ENCODE results near the gene KLHL36.

KLHL36 gene

DNA sequence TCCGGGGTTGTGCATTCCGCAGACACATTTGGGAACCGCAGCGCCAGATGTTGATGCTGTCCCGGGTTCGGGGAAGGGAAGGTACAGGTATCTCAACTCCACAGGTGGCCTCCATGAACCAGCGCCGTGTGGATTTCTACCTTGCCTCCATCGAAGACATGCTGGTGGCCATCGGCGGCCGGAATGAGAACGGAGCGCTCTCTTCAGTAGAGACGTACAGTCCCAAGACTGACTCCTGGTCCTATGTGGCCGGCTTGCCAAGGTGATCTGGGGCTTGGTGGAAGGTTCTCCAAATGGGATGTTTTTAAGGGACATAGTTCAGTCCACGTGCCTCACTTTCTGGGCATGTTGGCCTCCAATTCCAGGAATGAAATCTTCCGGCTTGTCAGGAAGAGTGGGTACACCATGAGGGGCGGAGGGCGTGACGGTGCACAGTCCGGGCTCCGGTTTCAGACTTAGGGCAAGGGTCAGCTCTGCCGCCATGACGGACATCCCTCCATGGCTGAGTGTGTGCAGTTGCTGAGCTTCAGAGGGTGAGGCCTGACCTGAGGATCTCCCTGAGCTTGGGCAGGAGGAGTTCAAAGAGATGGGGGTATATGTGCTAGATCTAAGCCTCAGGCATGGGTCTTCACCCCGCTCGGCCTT, 11.5 kb downstream of the KLHL36 start:
- Histone ChIP-seq H3K27ac (ENCODE audit: low read depth, low read length) (no peak overlapping the region), H3K79me2 (ENCODE audit: control insufficient read depth, insufficient read depth, low read length, unreplicated experiment) (no peaks in the 10 kb centered on the region), H3K4me3 (ENCODE audit: low read depth, low read length) (no peak overlapping the region), H3K36me3 (ENCODE audit: insufficient read depth, low read length) (peaks cover 9% of the 10 kb centered on the region; the same call in 1 of the 2 replicates), H2AFZ (ENCODE audit: low read length, unreplicated experiment) (no peak overlapping the region), H3K4me1 (ENCODE audit: control insufficient read depth, insufficient read depth, low read length, unreplicated experiment) (peaks cover 3% of the 10 kb centered on the region), H3K27me3 (ENCODE audit: insufficient read depth, low read length) (no peaks in the 10 kb centered on the region)

DNA sequence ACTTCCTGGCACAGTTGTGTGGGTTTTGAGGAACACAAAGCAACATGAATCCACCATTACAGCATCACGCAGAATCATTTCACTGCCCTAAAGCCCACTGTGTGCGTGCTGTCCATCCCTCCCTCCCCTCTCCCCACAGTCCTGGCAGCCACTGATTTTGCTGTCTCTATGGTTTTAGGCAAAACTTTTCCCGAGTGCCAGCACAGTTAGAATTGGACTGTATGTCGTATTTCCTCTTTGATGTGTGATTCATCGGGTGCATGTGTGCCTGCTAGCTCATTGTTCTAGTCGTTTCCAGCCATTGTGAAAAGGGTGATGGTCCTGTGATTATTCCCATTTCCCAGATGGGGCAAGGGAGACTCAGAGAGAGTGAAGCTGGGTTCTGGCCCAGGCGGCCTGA, 12.7 kb downstream of the KLHL36 start:
- Histone ChIP-seq H3K27ac (ENCODE audit: low read depth, low read length) (no peak overlapping the region), H3K4me3 (ENCODE audit: low read depth, low read length) (no peak overlapping the region), H3K4me1 (ENCODE audit: control insufficient read depth, insufficient read depth, low read length, unreplicated experiment) (peaks cover 3% of the 10 kb centered on the region)

DNA sequence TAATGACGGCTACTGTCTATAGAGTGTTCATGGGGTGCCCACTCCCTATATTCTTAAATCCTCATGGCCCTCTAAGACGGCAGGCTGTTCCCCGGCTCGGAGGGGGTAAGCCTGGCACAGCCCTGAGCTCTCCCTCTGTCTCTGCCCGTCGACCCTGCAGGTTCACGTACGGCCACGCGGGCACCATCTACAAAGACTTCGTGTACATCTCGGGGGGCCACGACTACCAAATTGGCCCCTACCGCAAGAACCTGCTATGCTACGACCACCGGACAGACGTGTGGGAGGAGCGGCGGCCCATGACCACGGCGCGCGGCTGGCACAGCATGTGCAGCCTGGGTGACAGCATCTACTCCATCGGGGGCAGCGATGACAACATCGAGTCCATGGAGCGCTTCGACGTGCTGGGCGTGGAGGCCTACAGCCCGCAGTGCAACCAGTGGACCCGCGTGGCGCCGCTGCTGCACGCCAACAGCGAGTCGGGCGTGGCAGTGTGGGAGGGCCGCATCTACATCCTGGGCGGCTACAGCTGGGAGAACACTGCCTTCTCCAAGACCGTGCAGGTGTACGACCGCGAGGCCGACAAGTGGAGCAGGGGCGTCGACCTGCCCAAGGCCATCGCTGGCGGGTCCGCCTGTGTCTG, 13.2 kb downstream of the KLHL36 start:
- no peak overlapping the region for H2AFZ ChIP-seq (ENCODE audit: low read length, unreplicated experiment)
- peaks cover 3% of the 10 kb centered on the region for H3K4me1 ChIP-seq (ENCODE audit: control insufficient read depth, insufficient read depth, low read length, unreplicated experiment)
- no peak overlapping the region for H3K27ac ChIP-seq (ENCODE audit: low read depth, low read length)
- no peak overlapping the region for H3K4me3 ChIP-seq (ENCODE audit: low read depth, low read length)
- H3K36me3 ChIP-seq (ENCODE audit: insufficient read depth, low read length), result peaks cover 9% of the 10 kb centered on the region; the same call in 1 of the 2 replicates
- no peaks in the 10 kb centered on the region for H3K79me2 ChIP-seq (ENCODE audit: control insufficient read depth, insufficient read depth, low read length, unreplicated experiment)
- H3K27me3 ChIP-seq (ENCODE audit: insufficient read depth, low read length), result no peaks in the 10 kb centered on the region

More for the DNA sequence above, 12.7 kb downstream of the KLHL36 start:
- no peak overlapping the region for H2AFZ ChIP-seq (ENCODE audit: low read length, unreplicated experiment)
- no peaks in the 10 kb centered on the region for H3K79me2 ChIP-seq (ENCODE audit: control insufficient read depth, insufficient read depth, low read length, unreplicated experiment)
- peaks cover 9% of the 10 kb centered on the region; the same call in 1 of the 2 replicates for H3K36me3 ChIP-seq (ENCODE audit: insufficient read depth, low read length)
- H3K27me3 ChIP-seq (ENCODE audit: insufficient read depth, low read length), result no peaks in the 10 kb centered on the region

DNA sequence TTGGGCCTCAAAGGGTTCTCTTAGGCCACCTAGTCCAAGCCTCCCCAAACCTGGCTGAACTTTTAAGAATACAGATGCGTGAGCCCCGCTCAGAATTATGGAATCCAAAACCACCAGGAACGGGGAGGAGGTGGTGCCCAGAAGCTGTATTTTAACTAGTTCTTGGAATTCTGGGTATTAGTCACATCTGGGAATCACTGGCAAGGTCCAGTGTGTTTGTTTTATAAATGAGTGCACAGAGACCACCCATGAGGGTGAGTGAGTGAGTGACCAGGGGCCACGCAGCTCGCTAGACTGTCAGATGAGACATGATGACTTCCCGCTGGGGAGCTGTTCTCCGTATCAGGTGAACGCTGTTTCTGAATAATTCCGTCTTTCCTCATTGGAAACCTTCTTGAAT, 14.2 kb downstream of the KLHL36 start:
- H3K36me3 ChIP-seq (ENCODE audit: insufficient read depth, low read length), result peaks cover 7% of the 10 kb centered on the region; the same call in 1 of the 2 replicates
- no peaks in the 10 kb centered on the region for H3K79me2 ChIP-seq (ENCODE audit: control insufficient read depth, insufficient read depth, low read length, unreplicated experiment)
- H3K27ac ChIP-seq (ENCODE audit: low read depth, low read length), result no peak overlapping the region

DNA sequence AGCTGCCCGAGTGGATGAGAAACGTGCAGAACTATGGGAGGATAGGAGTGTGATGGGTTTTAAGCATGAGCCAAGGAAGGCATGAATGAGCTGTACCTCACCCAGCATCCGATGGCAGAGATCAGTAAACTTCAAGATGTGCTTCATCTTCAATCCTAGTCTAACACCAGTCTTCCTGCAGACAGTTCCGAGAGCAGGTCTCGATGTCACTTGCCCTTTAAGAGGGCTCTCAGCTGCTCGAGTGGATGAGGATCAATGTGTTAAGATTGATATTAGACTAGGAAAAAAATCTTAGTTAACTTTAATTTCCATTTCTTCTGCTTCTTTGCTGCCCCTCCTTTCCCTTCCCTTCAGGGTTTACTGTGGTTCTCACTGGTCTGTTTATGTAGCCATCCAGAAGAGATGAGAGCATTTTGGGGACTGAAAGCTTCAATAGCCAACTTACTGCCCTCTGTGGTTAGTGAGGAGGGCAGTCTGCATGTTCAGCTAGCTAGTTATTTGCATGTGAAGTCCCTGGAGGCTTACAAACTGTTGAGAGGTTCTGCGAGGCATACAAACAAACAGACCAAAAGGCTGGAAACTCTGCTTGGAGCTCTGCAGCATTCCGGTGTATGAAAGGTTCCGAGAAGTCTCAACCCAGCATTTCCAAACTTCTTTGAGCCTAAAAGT, 15.3 kb downstream of the KLHL36 start:
- H3K27ac ChIP-seq (ENCODE audit: low read depth, low read length), result no peak overlapping the region
- H2AFZ ChIP-seq (ENCODE audit: low read length, unreplicated experiment), result no peak overlapping the region
- H3K36me3 ChIP-seq (ENCODE audit: insufficient read depth, low read length), result peaks cover 5% of the 10 kb centered on the region; the same call in 1 of the 2 replicates
- no peak overlapping the region for H3K4me3 ChIP-seq (ENCODE audit: low read depth, low read length)
- H3K27me3 ChIP-seq (ENCODE audit: insufficient read depth, low read length), result no peaks in the 10 kb centered on the region
- peaks cover 3% of the 10 kb centered on the region for H3K4me1 ChIP-seq (ENCODE audit: control insufficient read depth, insufficient read depth, low read length, unreplicated experiment)
- H3K79me2 ChIP-seq (ENCODE audit: control insufficient read depth, insufficient read depth, low read length, unreplicated experiment), result no peaks in the 10 kb centered on the region

More for the DNA sequence above, 14.2 kb downstream of the KLHL36 start:
- peaks cover 3% of the 10 kb centered on the region for H3K4me1 ChIP-seq (ENCODE audit: control insufficient read depth, insufficient read depth, low read length, unreplicated experiment)
- H3K27me3 ChIP-seq (ENCODE audit: insufficient read depth, low read length), result no peaks in the 10 kb centered on the region
- no peak overlapping the region for H3K4me3 ChIP-seq (ENCODE audit: low read depth, low read length)
- H2AFZ ChIP-seq (ENCODE audit: low read length, unreplicated experiment), result no peak overlapping the region

DNA sequence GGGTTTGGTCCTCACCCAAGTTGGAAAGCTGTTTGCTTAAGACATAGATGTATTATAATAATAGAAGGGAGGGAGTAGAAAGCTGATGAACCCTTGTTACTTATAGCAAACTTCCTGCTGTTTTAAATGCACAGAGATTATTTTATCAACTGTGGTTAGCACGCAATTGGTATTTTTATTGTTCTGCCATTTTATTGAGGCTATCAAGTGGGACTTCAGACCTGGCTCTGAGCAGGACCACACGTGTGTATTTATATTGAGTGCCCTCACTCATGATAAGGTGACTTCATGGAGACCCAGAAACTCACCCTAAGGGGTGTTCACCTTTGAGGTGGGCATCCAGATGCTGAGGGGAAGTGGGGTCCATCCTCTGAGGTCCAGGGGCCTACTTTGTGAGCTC, 17.0 kb downstream of the KLHL36 start:
- Histone ChIP-seq H3K4me1 (ENCODE audit: control insufficient read depth, insufficient read depth, low read length, unreplicated experiment) (peaks cover 3% of the 10 kb centered on the region), H3K36me3 (ENCODE audit: insufficient read depth, low read length) (peaks cover 5% of the 10 kb centered on the region; the same call in 1 of the 2 replicates), H3K79me2 (ENCODE audit: control insufficient read depth, insufficient read depth, low read length, unreplicated experiment) (no peaks in the 10 kb centered on the region), H2AFZ (ENCODE audit: low read length, unreplicated experiment) (no peak overlapping the region), H3K27ac (ENCODE audit: low read depth, low read length) (no peak overlapping the region), H3K4me3 (ENCODE audit: low read depth, low read length) (no peak overlapping the region), H3K27me3 (ENCODE audit: insufficient read depth, low read length) (no peaks in the 10 kb centered on the region)

DNA sequence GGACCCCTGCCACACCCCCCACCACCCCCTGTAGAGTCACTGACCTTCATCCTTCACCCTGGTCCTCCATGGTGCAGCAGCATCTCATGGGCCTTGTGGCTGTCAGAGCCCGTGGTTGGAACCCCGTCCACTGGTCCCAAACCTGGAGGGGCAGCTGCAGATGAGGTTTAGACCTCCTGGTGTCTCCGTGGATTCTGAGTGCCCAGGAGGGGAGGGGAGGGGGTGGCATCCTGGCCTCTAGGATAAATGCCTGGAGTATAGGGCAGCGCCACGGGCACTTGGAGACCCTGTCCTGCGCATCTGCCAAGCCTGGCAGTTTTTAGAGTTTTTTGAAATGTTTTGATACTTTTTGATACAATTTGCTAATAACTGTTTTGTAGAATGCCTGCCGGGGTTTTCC, 17.5 kb downstream of the KLHL36 start:
- H3K27me3 ChIP-seq (ENCODE audit: insufficient read depth, low read length), result no peaks in the 10 kb centered on the region
- peaks cover 2% of the 10 kb centered on the region for H3K4me1 ChIP-seq (ENCODE audit: control insufficient read depth, insufficient read depth, low read length, unreplicated experiment)
- peaks cover 5% of the 10 kb centered on the region; the same call in 1 of the 2 replicates for H3K36me3 ChIP-seq (ENCODE audit: insufficient read depth, low read length)

DNA sequence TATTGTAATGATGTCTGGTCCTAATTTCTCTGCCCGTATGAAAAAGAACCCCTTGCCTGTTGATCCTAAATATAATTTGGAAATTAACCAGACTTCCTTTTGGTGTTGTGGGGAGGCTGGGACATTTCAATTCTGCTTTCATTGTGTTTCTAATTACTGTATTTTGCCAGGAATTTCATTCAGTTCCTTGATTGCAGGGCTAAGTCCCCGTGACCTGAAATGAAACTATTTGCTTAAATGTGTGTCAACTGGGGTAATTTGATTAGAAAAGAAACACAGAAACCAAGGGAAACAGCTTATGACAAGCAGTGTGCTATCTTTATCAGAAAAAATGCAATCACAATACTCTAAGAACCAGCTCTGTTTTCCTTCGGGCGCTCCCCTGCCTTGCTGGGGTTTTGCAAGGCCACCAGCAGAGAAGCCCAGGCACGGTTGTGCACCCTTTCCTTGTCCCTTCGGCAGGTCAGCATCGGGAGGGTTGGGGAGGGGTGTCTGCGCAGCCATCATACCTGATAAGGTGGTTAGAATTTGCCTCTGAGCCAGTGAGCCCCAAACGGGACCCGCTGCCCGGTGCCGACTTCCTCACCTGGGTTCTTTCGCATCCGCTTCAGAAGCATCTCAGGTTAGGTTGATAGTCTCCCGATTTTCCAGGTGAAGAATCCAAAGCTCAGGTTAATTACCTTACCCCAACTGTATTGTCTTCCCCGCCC, 19.4 kb downstream of the KLHL36 start:
- no peaks in the 10 kb centered on the region for H3K79me2 ChIP-seq (ENCODE audit: control insufficient read depth, insufficient read depth, low read length, unreplicated experiment)
- H3K4me3 ChIP-seq (ENCODE audit: low read depth, low read length), result no peak overlapping the region
- no peaks in the 10 kb centered on the region for H3K27me3 ChIP-seq (ENCODE audit: insufficient read depth, low read length)
- H2AFZ ChIP-seq (ENCODE audit: low read length, unreplicated experiment), result no peak overlapping the region
- H3K36me3 ChIP-seq (ENCODE audit: insufficient read depth, low read length), result peaks cover 5% of the 10 kb centered on the region; the same call in 1 of the 2 replicates
- H3K27ac ChIP-seq (ENCODE audit: low read depth, low read length), result no peak overlapping the region
- H3K4me1 ChIP-seq (ENCODE audit: control insufficient read depth, insufficient read depth, low read length, unreplicated experiment), result no peaks in the 10 kb centered on the region

More for the DNA sequence above, 17.5 kb downstream of the KLHL36 start:
- no peak overlapping the region for H3K27ac ChIP-seq (ENCODE audit: low read depth, low read length)
- H2AFZ ChIP-seq (ENCODE audit: low read length, unreplicated experiment), result no peak overlapping the region
- no peak overlapping the region for H3K4me3 ChIP-seq (ENCODE audit: low read depth, low read length)
- H3K79me2 ChIP-seq (ENCODE audit: control insufficient read depth, insufficient read depth, low read length, unreplicated experiment), result no peaks in the 10 kb centered on the region

DNA sequence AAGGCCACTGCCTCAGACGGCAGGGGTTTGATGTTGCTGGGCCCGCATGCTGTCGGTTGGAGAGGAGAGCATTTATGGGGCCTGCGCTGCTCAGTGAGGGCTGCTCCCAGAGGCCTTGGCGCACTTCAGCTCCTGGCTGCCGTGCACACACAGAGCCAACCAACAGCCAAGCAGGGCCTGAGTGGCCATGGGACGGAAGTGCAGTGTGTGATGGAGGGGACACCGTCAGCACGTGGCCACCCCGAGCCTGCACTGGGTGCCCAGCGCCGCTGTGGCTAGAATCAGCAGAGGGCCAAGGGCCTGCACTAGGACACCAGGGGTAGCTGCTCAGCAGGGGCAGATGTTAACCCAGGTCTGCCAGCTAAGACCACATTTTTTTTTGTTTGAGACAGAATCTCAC, 21.8 kb downstream of the KLHL36 start:
- no peaks in the 10 kb centered on the region for H3K27me3 ChIP-seq (ENCODE audit: insufficient read depth, low read length)
- no peaks in the 10 kb centered on the region for H3K79me2 ChIP-seq (ENCODE audit: control insufficient read depth, insufficient read depth, low read length, unreplicated experiment)
- H2AFZ ChIP-seq (ENCODE audit: low read length, unreplicated experiment), result no peak overlapping the region
- H3K27ac ChIP-seq (ENCODE audit: low read depth, low read length), result no peak overlapping the region
- H3K36me3 ChIP-seq (ENCODE audit: insufficient read depth, low read length), result no peaks in the 10 kb centered on the region
- H3K4me1 ChIP-seq (ENCODE audit: control insufficient read depth, insufficient read depth, low read length, unreplicated experiment), result no peaks in the 10 kb centered on the region
- no peak overlapping the region for H3K4me3 ChIP-seq (ENCODE audit: low read depth, low read length)
